Liver (tissue), 9 donors: ENCODE results near the gene FOXD1. TPM values are rescaled to one million over a fixed set of nuclear protein-coding genes. Genes with fewer than 3 reads are reported as not detected.

Experiments used
- DNase-seq: peaks from one replicate; pipeline ENCODE4 v3.0.0-alpha.2; 2017; ENCODE audit warnings: low spot score
- H3K27ac ChIP-seq, 2 donors: one replicate each; pipeline ENCODE4 v1.7.0; 2013; ENCODE audit warnings: inconsistent platforms in 2 of 2, low read length in 2 of 2, control low read depth in 1 of 2, low read depth in 1 of 2, mild to moderate bottlenecking in 1 of 2
- H3K27me3 ChIP-seq, 4 donors: one replicate each; pipeline versions ENCODE4 v1.6.1 to v1.7.0; 2013; ENCODE audit warnings: low read length in 3 of 4, inconsistent platforms in 1 of 4, mild to moderate bottlenecking in 1 of 4, moderate library complexity in 1 of 4; ENCODE audit not compliant: control insufficient read depth in 4 of 4, insufficient read depth in 4 of 4
- H3K36me3 ChIP-seq, 4 donors: one replicate each; pipeline versions ENCODE4 v1.6.1 to v1.7.0; 2013; ENCODE audit warnings: low read length in 3 of 4, mild to moderate bottlenecking in 3 of 4, low read depth in 1 of 4, moderate library complexity in 1 of 4; ENCODE audit not compliant: control insufficient read depth in 4 of 4, insufficient read depth in 3 of 4
- H3K4me1 ChIP-seq, 4 donors: one replicate each; pipeline versions ENCODE4 v1.6.1 to v1.7.0; 2013; ENCODE audit warnings: low read length in 3 of 4, mild to moderate bottlenecking in 3 of 4, moderate library complexity in 1 of 4; ENCODE audit not compliant: control insufficient read depth in 4 of 4, insufficient read depth in 4 of 4
- H3K4me3 ChIP-seq, 3 donors: one replicate each; pipeline versions ENCODE4 v1.6.1 to v1.7.0; 2013; ENCODE audit warnings: low read length in 3 of 3, control low read depth in 1 of 3, low read depth in 1 of 3, mild to moderate bottlenecking in 1 of 3
- H3K9ac ChIP-seq, 2 donors: one replicate each; pipeline ENCODE4 v1.7.0; 2013; ENCODE audit warnings: low read length in 2 of 2, mild to moderate bottlenecking in 2 of 2, moderate library complexity in 2 of 2, control low read depth in 1 of 2, low read depth in 1 of 2
- H3K9me3 ChIP-seq, 4 donors: one replicate each; pipeline versions ENCODE4 v1.6.1 to v1.7.0; 2013; ENCODE audit warnings: low read length in 3 of 4; ENCODE audit not compliant: control insufficient read depth in 4 of 4
- ATF3 ChIP-seq: IDR thresholded peaks from 2 replicates; pipeline ENCODE4 v1.6.1; 2016; ENCODE audit warnings: antibody characterized with exemption
- CTCF ChIP-seq: fragments of 150-350 bp; IDR thresholded peaks from 2 replicates; pipeline ENCODE4 v1.5.1; 2017; ENCODE audit warnings: improper control_type of control experiment, low read depth, low read length; ENCODE audit not compliant: missing input control
- FOXA2 ChIP-seq: IDR thresholded peaks from 2 replicates; pipeline ENCODE4 v1.6.1; 2016; ENCODE audit warnings: antibody characterized with exemption
- GABPA ChIP-seq, 2 donors: IDR thresholded peaks in 1 of 2; conservative IDR thresholded peaks in 1 of 2; 2 replicates each; pipeline ENCODE4 v1.6.1; 2016; ENCODE audit warnings: antibody characterized with exemption in 2 of 2, mild to moderate bottlenecking in 1 of 2, moderate library complexity in 1 of 2
- HNF4A ChIP-seq, 2 donors: conservative IDR thresholded peaks; 2 replicates each; pipeline ENCODE4 v1.6.1; 2016; ENCODE audit warnings: antibody characterized with exemption in 2 of 2, mild to moderate bottlenecking in 2 of 2
- JUND ChIP-seq, 2 donors: IDR thresholded peaks; 2 replicates each; pipeline ENCODE4 v1.6.1; 2016; ENCODE audit warnings: antibody characterized with exemption in 2 of 2
- MAX ChIP-seq: IDR thresholded peaks from 2 replicates; pipeline ENCODE4 v1.6.1; 2016; ENCODE audit warnings: antibody characterized with exemption
- NR2F2 ChIP-seq: IDR thresholded peaks from 2 replicates; pipeline ENCODE4 v1.6.1; 2016; ENCODE audit warnings: antibody characterized with exemption
- RAD21 ChIP-seq, 2 donors: IDR thresholded peaks; 2 replicates each; pipeline ENCODE4 v1.6.1; 2016; ENCODE audit warnings: antibody characterized with exemption in 2 of 2, mild to moderate bottlenecking in 2 of 2
- REST ChIP-seq: IDR thresholded peaks from 2 replicates; pipeline ENCODE4 v1.6.1; 2016; ENCODE audit warnings: antibody characterized with exemption, mild to moderate bottlenecking
- RXRA ChIP-seq, 2 donors: IDR thresholded peaks; 2 replicates each; pipeline ENCODE4 v1.6.1; 2017 to 2018; ENCODE audit warnings: antibody characterized with exemption in 2 of 2, mild to moderate bottlenecking in 1 of 2
- SP1 ChIP-seq: IDR thresholded peaks from 2 replicates; pipeline ENCODE4 v1.6.1; 2018; ENCODE audit warnings: antibody characterized with exemption, mild to moderate bottlenecking
- TAF1 ChIP-seq: conservative IDR thresholded peaks from 2 replicates; pipeline ENCODE4 v1.6.1; 2016; ENCODE audit warnings: antibody characterized with exemption, mild to moderate bottlenecking
- YY1 ChIP-seq: IDR thresholded peaks from 2 replicates; pipeline ENCODE4 v1.6.1; 2016; ENCODE audit warnings: antibody characterized with exemption, mild to moderate bottlenecking
- ZBTB33 ChIP-seq: IDR thresholded peaks from 2 replicates; pipeline ENCODE4 v1.6.1; 2016; ENCODE audit warnings: antibody characterized with exemption
- WGBS: extraction: QIAGEN DNeasy Blood & Tissue Kit; methylation state at CpG from one replicate; pipeline ENCODE4 v1.1.7; 2013; 5-methylcytosine and 5-hydroxymethylcytosine counted together
- polyA plus RNA-seq, 2 donors: library from polyadenylated mRNA; stranded (reverse) in 1 of 2; unstranded in 1 of 2; fragments of 200-250 nt in 1 of 2; fragments of >200 nt in 1 of 2; fragmentation: Nextera tagmentation in 1 of 2; extraction: Ambion mirVana in 1 of 2; gene quantifications; one replicate each; pipeline versions ENCODE4 v1.2.1 to v1.2.3, GENCODE V29; 2013 to 2015
- total RNA-seq, 2 donors: library from RNA; depleted of rRNA; stranded (reverse); fragments of >200 nt; gene quantifications; one replicate each; pipeline ENCODE4 v1.2.3, GENCODE V29; 2014
- donor health status: healthy.
- donor health status: healthy.
- donor health status: healthy.
- donor health status: healthy.
- donor health status: healthy.

Gene FOXD1
- total and polyA plus RNA-seq, 4 donors: not detected

- no peak overlapping the region for H3K9ac ChIP-seq
These were observed 37.1 kb upstream of the FOXD1 start for GRCh38 chr5:73485715-73486114.

More at GRCh38 chr5:73485715-73486114, 37.1 kb upstream of the FOXD1 start:
- Histone ChIP-seq H3K27ac (no peak overlapping the region), H3K4me1 (no peaks in the 10 kb centered on the region), H3K9me3 (no peaks in the 10 kb centered on the region), H3K27me3 (no peaks in the 10 kb centered on the region), H3K36me3 (no peaks in the 10 kb centered on the region), H3K4me3 (no peak overlapping the region)
- DNase-seq: no peak
- TF ChIP-seq RAD21 (IDR thresholded peaks at IDR 0.05) (no peak), YY1 (no peak), SP1 (no peak), HNF4A (conservative IDR thresholded peaks at IDR 0.05) (no peak), MAX (no peak), ZBTB33 (no peak), CTCF (no peak), JUND (IDR thresholded peaks at IDR 0.05) (no peak), NR2F2 (no peak), RXRA (IDR thresholded peaks at IDR 0.05) (no peak), ATF3 (no peak), REST (no peak), FOXA2 (no peak), TAF1 (no peak), GABPA (IDR thresholded peaks at IDR 0.05 in 1 of 2, conservative IDR thresholded peaks at IDR 0.05 in 1 of 2) (no peak)
- 91% methylated on average over 3 of the region's 3 CpGs for WGBS
